ENCODE measurements around the gene MZT2B.

DNA sequence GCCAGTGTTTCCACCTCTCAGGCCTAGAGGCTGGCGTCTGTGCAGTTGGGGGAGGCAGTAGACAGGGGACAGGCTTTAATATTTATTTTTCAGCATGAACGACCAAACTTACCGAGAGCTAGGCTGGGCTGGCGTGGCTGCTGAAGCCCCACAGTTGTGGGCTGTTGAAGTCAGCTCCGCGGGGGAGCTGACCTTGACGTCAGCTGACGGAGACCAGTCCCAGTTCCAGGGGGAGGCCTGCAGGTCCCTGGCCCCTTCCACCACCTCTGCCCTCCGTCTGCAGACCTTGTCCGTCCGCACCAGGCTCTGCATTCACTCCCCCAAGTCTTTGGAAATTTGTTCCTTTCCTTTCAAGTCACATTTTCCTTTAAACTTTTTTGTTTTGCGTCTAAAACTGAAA is 49.6 kb downstream of the MZT2B start:
- TF ChIP-seq, protein P1, sequence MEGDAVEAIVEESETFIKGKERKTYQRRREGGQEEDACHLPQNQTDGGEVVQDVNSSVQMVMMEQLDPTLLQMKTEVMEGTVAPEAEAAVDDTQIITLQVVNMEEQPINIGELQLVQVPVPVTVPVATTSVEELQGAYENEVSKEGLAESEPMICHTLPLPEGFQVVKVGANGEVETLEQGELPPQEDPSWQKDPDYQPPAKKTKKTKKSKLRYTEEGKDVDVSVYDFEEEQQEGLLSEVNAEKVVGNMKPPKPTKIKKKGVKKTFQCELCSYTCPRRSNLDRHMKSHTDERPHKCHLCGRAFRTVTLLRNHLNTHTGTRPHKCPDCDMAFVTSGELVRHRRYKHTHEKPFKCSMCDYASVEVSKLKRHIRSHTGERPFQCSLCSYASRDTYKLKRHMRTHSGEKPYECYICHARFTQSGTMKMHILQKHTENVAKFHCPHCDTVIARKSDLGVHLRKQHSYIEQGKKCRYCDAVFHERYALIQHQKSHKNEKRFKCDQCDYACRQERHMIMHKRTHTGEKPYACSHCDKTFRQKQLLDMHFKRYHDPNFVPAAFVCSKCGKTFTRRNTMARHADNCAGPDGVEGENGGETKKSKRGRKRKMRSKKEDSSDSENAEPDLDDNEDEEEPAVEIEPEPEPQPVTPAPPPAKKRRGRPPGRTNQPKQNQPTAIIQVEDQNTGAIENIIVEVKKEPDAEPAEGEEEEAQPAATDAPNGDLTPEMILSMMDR (IDR thresholded peaks at IDR 0.05), result no peak
- no peak for TF ChIP-seq POLR2AphosphoS5 (IDR thresholded peaks at IDR 0.05)
